Liver (tissue), 9 donors: ENCODE results near the gene KANK4. TPM values are rescaled to one million over a fixed set of nuclear protein-coding genes. Genes with fewer than 3 reads are reported as not detected.

Source experiments
- DNase-seq: peaks from one replicate; pipeline ENCODE4 v3.0.0-alpha.2; 2017; ENCODE audit warnings: low spot score
- H3K27ac ChIP-seq, 2 donors: one replicate each; pipeline ENCODE4 v1.7.0; 2013; ENCODE audit warnings: inconsistent platforms in 2 of 2, low read length in 2 of 2, control low read depth in 1 of 2, low read depth in 1 of 2, mild to moderate bottlenecking in 1 of 2
- H3K27me3 ChIP-seq, 4 donors: one replicate each; pipeline versions ENCODE4 v1.6.1 to v1.7.0; 2013; ENCODE audit warnings: low read length in 3 of 4, inconsistent platforms in 1 of 4, mild to moderate bottlenecking in 1 of 4, moderate library complexity in 1 of 4; ENCODE audit not compliant: control insufficient read depth in 4 of 4, insufficient read depth in 4 of 4
- H3K36me3 ChIP-seq, 4 donors: one replicate each; pipeline versions ENCODE4 v1.6.1 to v1.7.0; 2013; ENCODE audit warnings: low read length in 3 of 4, mild to moderate bottlenecking in 3 of 4, low read depth in 1 of 4, moderate library complexity in 1 of 4; ENCODE audit not compliant: control insufficient read depth in 4 of 4, insufficient read depth in 3 of 4
- H3K4me1 ChIP-seq, 4 donors: one replicate each; pipeline versions ENCODE4 v1.6.1 to v1.7.0; 2013; ENCODE audit warnings: low read length in 3 of 4, mild to moderate bottlenecking in 3 of 4, moderate library complexity in 1 of 4; ENCODE audit not compliant: control insufficient read depth in 4 of 4, insufficient read depth in 4 of 4
- H3K4me3 ChIP-seq, 3 donors: one replicate each; pipeline versions ENCODE4 v1.6.1 to v1.7.0; 2013; ENCODE audit warnings: low read length in 3 of 3, control low read depth in 1 of 3, low read depth in 1 of 3, mild to moderate bottlenecking in 1 of 3
- H3K9ac ChIP-seq, 2 donors: one replicate each; pipeline ENCODE4 v1.7.0; 2013; ENCODE audit warnings: low read length in 2 of 2, mild to moderate bottlenecking in 2 of 2, moderate library complexity in 2 of 2, control low read depth in 1 of 2, low read depth in 1 of 2
- H3K9me3 ChIP-seq, 4 donors: one replicate each; pipeline versions ENCODE4 v1.6.1 to v1.7.0; 2013; ENCODE audit warnings: low read length in 3 of 4; ENCODE audit not compliant: control insufficient read depth in 4 of 4
- EGR1 ChIP-seq, 2 donors: IDR thresholded peaks; 2 replicates each; pipeline ENCODE4 v1.6.1; 2016 to 2018; ENCODE audit warnings: antibody characterized with exemption in 2 of 2, low read depth in 2 of 2
- FOXA1 ChIP-seq: IDR thresholded peaks from 2 replicates; pipeline ENCODE4 v1.6.1; 2016; ENCODE audit warnings: antibody characterized with exemption
- GABPA ChIP-seq, 2 donors: IDR thresholded peaks in 1 of 2; conservative IDR thresholded peaks in 1 of 2; 2 replicates each; pipeline ENCODE4 v1.6.1; 2016; ENCODE audit warnings: antibody characterized with exemption in 2 of 2, mild to moderate bottlenecking in 1 of 2, moderate library complexity in 1 of 2
- HNF4G ChIP-seq: IDR thresholded peaks from 2 replicates; pipeline ENCODE4 v1.6.1; 2016; ENCODE audit warnings: antibody characterized with exemption
- JUND ChIP-seq, 2 donors: IDR thresholded peaks; 2 replicates each; pipeline ENCODE4 v1.6.1; 2016; ENCODE audit warnings: antibody characterized with exemption in 2 of 2
- NR2F2 ChIP-seq: IDR thresholded peaks from 2 replicates; pipeline ENCODE4 v1.6.1; 2016; ENCODE audit warnings: antibody characterized with exemption
- RAD21 ChIP-seq, 2 donors: IDR thresholded peaks; 2 replicates each; pipeline ENCODE4 v1.6.1; 2016; ENCODE audit warnings: antibody characterized with exemption in 2 of 2, mild to moderate bottlenecking in 2 of 2
- RXRA ChIP-seq, 2 donors: IDR thresholded peaks; 2 replicates each; pipeline ENCODE4 v1.6.1; 2017 to 2018; ENCODE audit warnings: antibody characterized with exemption in 2 of 2, mild to moderate bottlenecking in 1 of 2
- SP1 ChIP-seq: IDR thresholded peaks from 2 replicates; pipeline ENCODE4 v1.6.1; 2018; ENCODE audit warnings: antibody characterized with exemption, mild to moderate bottlenecking
- YY1 ChIP-seq: IDR thresholded peaks from 2 replicates; pipeline ENCODE4 v1.6.1; 2016; ENCODE audit warnings: antibody characterized with exemption, mild to moderate bottlenecking
- WGBS: extraction: QIAGEN DNeasy Blood & Tissue Kit; methylation state at CpG from one replicate; pipeline ENCODE4 v1.1.7; 2013; 5-methylcytosine and 5-hydroxymethylcytosine counted together
- polyA plus RNA-seq, 2 donors: library from polyadenylated mRNA; stranded (reverse) in 1 of 2; unstranded in 1 of 2; fragments of 200-250 nt in 1 of 2; fragments of >200 nt in 1 of 2; fragmentation: Nextera tagmentation in 1 of 2; extraction: Ambion mirVana in 1 of 2; gene quantifications; one replicate each; pipeline versions ENCODE4 v1.2.1 to v1.2.3, GENCODE V29; 2013 to 2015
- total RNA-seq, 2 donors: library from RNA; depleted of rRNA; stranded (reverse); fragments of >200 nt; gene quantifications; one replicate each; pipeline ENCODE4 v1.2.3, GENCODE V29; 2014
- TF ChIP-seq, protein P1 (sequence below): IDR thresholded peaks from 2 replicates; pipeline ENCODE4 v1.6.1; 2016; ENCODE audit warnings: antibody characterized with exemption
- TF ChIP-seq, protein P2 (sequence below): IDR thresholded peaks from 2 replicates; pipeline ENCODE4 v1.6.1; 2016; ENCODE audit warnings: antibody characterized with exemption
- TF ChIP-seq, protein P3 (sequence below): fragments of 150-350 bp; IDR thresholded peaks from 2 replicates; pipeline ENCODE4 v1.5.1; 2017; ENCODE audit warnings: improper control_type of control experiment, low read depth, low read length; ENCODE audit not compliant: missing input control
- TF ChIP-seq, protein P4 (sequence below): IDR thresholded peaks from 2 replicates; pipeline ENCODE4 v1.6.1; 2016; ENCODE audit warnings: antibody characterized with exemption, mild to moderate bottlenecking
- donor health status: healthy.
- donor health status: healthy.
- donor health status: healthy.
- donor health status: healthy.
- donor health status: healthy.

The KANK4 gene
- total and polyA plus RNA-seq, 4 donors: 0.58 to 4.6 (median 1.1) TPM

DNA sequence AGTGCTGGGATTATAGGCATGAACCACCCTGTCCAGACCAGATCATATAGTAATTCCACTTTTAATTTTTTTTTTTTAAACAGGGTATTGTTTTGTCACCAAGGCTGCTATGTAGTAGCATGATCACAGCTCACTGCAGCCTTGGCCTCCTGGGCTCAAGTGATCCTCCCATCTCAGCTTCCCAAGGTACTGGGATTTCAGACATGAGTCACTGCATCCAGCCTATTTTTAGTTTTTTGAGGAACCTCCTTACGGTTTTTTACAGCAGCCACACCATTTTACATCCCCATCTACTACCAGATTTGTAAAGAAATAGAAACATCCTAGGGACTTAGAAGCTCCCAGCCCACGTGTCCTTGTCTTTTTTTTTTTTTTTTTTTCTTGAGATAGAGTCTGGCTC lies 100.6 kb downstream of the KANK4 start (continued):
- TF ChIP-seq, protein P1, sequence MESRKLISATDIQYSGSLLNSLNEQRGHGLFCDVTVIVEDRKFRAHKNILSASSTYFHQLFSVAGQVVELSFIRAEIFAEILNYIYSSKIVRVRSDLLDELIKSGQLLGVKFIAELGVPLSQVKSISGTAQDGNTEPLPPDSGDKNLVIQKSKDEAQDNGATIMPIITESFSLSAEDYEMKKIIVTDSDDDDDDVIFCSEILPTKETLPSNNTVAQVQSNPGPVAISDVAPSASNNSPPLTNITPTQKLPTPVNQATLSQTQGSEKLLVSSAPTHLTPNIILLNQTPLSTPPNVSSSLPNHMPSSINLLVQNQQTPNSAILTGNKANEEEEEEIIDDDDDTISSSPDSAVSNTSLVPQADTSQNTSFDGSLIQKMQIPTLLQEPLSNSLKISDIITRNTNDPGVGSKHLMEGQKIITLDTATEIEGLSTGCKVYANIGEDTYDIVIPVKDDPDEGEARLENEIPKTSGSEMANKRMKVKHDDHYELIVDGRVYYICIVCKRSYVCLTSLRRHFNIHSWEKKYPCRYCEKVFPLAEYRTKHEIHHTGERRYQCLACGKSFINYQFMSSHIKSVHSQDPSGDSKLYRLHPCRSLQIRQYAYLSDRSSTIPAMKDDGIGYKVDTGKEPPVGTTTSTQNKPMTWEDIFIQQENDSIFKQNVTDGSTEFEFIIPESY: no peak
- TF ChIP-seq RXRA (IDR thresholded peaks at IDR 0.05): no peak
- TF ChIP-seq, protein P2, sequence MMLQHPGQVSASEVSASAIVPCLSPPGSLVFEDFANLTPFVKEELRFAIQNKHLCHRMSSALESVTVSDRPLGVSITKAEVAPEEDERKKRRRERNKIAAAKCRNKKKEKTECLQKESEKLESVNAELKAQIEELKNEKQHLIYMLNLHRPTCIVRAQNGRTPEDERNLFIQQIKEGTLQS: no peak
- TF ChIP-seq GABPA (IDR thresholded peaks at IDR 0.05 in 1 of 2, conservative IDR thresholded peaks at IDR 0.05 in 1 of 2): no peak
- TF ChIP-seq FOXA1: no peak
- no peak for TF ChIP-seq YY1
- TF ChIP-seq JUND (IDR thresholded peaks at IDR 0.05): no peak
- no peak for TF ChIP-seq RAD21 (IDR thresholded peaks at IDR 0.05)

DNA sequence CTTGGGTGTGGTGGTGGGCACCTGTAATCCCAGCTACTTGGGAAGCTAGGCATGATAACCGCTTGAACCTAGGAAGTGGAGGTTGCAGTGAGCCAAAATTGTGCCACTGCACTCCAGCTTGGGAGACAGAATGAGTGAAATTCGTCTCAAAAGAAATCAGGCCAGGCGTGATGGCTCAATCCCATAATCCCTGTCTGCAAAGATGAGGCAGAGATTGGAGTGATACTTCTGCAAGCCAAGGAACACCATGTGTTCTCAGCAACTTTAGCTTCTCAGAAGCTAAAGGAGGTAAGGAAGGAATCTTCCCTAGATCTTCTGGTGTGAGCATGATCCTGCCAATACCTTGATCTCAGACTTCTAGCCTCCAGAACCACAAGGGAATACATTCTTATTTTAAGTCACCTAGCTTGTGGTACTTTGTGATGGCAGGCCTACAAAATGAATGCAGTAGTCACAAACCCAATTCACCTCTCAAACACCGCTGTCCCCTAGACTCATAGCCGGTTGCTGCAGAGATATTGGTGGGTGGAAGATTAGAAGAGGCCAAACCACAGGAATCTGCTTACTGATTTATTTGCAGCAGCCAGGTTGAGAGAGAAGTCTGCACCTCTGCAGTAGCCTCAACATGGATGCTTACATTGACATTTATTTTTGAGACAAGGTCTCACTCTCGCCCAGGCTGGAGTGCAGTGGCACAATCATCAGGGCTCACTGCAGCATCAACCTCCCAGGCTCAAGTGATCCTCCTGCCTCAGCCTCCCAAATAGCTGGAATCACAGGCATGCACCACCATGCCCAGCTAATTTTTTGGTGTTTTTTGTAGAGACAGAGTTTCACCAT lies 105.9 kb downstream of the KANK4 start:
- 91% methylated on average over 6 of the region's 6 CpGs for WGBS
- no peak overlapping the region for H3K27ac ChIP-seq
- H3K9ac ChIP-seq: no peak overlapping the region
- DNase-seq: no peak
- peaks cover 0 to 5% (median 3%) of the 10 kb centered on the region in 4 donors for H3K9me3 ChIP-seq
- H3K4me1 ChIP-seq: no peaks in the 10 kb centered on the region
- H3K27me3 ChIP-seq: no peaks in the 10 kb centered on the region
- TF ChIP-seq NR2F2 (no peak), EGR1 (IDR thresholded peaks at IDR 0.05; ENCODE audit: low read depth in 2 of 2) (no peak), YY1 (no peak), GABPA (IDR thresholded peaks at IDR 0.05 in 1 of 2, conservative IDR thresholded peaks at IDR 0.05 in 1 of 2) (no peak), RXRA (IDR thresholded peaks at IDR 0.05) (no peak), HNF4G (no peak), SP1 (no peak)
- TF ChIP-seq, protein P1: no peak
- TF ChIP-seq, protein P3, sequence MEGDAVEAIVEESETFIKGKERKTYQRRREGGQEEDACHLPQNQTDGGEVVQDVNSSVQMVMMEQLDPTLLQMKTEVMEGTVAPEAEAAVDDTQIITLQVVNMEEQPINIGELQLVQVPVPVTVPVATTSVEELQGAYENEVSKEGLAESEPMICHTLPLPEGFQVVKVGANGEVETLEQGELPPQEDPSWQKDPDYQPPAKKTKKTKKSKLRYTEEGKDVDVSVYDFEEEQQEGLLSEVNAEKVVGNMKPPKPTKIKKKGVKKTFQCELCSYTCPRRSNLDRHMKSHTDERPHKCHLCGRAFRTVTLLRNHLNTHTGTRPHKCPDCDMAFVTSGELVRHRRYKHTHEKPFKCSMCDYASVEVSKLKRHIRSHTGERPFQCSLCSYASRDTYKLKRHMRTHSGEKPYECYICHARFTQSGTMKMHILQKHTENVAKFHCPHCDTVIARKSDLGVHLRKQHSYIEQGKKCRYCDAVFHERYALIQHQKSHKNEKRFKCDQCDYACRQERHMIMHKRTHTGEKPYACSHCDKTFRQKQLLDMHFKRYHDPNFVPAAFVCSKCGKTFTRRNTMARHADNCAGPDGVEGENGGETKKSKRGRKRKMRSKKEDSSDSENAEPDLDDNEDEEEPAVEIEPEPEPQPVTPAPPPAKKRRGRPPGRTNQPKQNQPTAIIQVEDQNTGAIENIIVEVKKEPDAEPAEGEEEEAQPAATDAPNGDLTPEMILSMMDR: no peak
- TF ChIP-seq, protein P4, sequence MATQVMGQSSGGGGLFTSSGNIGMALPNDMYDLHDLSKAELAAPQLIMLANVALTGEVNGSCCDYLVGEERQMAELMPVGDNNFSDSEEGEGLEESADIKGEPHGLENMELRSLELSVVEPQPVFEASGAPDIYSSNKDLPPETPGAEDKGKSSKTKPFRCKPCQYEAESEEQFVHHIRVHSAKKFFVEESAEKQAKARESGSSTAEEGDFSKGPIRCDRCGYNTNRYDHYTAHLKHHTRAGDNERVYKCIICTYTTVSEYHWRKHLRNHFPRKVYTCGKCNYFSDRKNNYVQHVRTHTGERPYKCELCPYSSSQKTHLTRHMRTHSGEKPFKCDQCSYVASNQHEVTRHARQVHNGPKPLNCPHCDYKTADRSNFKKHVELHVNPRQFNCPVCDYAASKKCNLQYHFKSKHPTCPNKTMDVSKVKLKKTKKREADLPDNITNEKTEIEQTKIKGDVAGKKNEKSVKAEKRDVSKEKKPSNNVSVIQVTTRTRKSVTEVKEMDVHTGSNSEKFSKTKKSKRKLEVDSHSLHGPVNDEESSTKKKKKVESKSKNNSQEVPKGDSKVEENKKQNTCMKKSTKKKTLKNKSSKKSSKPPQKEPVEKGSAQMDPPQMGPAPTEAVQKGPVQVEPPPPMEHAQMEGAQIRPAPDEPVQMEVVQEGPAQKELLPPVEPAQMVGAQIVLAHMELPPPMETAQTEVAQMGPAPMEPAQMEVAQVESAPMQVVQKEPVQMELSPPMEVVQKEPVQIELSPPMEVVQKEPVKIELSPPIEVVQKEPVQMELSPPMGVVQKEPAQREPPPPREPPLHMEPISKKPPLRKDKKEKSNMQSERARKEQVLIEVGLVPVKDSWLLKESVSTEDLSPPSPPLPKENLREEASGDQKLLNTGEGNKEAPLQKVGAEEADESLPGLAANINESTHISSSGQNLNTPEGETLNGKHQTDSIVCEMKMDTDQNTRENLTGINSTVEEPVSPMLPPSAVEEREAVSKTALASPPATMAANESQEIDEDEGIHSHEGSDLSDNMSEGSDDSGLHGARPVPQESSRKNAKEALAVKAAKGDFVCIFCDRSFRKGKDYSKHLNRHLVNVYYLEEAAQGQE: no peak
- TF ChIP-seq, protein P2: no peak
- H3K4me3 ChIP-seq: no peak overlapping the region
- no peaks in the 10 kb centered on the region for H3K36me3 ChIP-seq
